A172 (cell line): ENCODE results near the gene CCL11. TPM values are rescaled to one million over a fixed set of nuclear protein-coding genes. Genes with fewer than 3 reads are reported as not detected.

Source experiments
- DNase-seq: peaks from one replicate; pipeline ENCODE4 v3.0.0-alpha.2; 2015; ENCODE audit warnings: low spot score
- total RNA-seq: library from RNA; depleted of rRNA; stranded (reverse); fragments of >200 nt; shearing (Covaris generic); gene quantifications from 2 replicates; pipeline ENCODE4 v1.2.3, GENCODE V29; 2014; rRNA removed

The CCL11 gene
- total RNA-seq: not detected in 2 replicates

DNA sequence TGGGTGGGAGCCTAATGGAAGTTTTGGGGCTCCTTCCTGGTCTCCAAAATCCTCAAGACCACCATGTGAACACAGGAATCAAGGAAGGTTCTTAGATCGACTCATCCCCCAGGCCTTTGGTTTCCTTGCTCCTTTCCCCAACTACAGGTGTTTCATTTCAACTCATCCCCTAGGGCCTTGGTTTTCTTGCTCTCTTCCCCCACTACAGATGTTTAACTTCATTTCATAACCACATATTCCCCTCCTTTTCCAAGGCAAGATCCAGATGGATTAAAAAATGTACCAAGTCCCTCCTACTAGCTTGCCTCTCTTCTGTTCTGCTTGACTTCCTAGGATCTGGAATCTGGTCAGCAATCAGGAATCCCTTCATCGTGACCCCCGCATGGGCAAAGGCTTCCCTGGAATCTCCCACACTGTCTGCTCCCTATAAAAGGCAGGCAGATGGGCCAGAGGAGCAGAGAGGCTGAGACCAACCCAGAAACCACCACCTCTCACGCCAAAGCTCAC is at the start of gene CCL11:
Gene CCL11, plus strand, starts transcription at position 457 of the 507 bp plus-strand sequence. CDS start 67 bp downstream, outside the sequence.
- no peak for DNase-seq

DNA sequence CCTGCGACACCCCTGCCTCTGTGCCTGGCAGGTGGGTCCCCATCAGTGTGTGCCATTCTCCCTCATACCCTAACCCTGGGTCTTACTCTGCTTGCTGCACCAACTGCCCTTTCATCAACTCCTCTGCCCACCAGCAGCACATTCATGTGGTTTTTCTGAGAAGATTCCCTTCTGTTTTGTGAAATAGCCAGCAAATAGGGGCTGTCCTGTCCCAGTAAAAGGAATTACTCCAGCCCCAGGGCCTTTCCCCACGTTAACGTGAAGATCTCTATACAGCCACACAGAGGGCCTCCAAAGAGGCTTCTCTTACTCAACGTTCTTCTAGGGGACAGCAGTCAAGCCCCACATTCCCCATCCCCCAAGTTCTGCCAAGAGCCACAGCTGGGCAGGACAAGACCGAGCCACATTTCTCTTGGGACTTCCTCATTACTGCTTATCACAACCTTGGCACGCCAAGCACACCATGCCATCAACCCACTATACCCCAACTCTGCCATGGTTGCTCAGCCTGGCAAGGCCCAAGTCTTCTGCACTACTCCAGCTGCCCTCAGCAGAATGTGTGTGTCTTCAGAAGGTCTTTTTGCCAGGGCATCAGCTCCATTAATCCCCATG is 49.2 kb upstream of the CCL11 start:
- DNase-seq: no peak

DNA sequence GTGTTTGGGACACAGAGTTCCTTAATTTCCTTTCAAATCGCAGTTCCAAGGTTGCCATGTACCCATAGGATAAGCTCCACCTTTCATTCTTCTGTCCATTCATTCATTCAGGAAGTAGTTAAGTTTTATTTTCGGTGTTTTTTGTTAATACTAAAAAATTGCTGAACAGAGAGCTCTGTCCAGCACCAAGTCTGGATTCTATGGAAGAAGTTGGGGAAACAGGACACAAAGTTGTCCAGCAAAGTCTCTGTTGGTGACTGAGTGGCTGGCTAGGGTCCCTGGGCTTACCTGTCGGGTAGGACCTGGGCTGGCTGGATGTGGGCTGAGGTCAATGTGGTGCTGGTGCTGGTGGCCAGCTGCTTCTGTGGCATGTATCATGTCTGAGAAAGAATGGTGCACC is 48.1 kb upstream of the CCL11 start:
- no peak for DNase-seq

DNA sequence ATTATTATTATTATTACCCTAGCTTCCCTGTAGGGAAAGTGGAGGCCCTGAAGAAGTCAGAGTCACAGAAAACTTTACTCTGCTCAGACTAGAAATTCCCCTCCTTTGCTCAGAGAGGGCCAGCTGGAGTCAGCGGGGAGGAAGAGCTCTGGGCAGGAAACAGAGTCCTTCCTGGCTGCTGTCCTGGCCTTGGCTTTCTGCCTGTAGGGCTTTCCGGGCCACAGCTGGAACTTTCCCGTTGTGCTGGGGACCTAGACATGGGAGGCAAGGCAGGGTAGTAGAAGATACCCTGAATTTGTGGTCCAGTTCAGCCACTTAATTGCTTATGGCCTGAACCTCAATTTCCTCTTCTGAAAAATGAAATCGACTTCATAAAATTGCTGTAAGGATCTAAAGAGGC is 44.5 kb upstream of the CCL11 start:
- DNase-seq: no peak

DNA sequence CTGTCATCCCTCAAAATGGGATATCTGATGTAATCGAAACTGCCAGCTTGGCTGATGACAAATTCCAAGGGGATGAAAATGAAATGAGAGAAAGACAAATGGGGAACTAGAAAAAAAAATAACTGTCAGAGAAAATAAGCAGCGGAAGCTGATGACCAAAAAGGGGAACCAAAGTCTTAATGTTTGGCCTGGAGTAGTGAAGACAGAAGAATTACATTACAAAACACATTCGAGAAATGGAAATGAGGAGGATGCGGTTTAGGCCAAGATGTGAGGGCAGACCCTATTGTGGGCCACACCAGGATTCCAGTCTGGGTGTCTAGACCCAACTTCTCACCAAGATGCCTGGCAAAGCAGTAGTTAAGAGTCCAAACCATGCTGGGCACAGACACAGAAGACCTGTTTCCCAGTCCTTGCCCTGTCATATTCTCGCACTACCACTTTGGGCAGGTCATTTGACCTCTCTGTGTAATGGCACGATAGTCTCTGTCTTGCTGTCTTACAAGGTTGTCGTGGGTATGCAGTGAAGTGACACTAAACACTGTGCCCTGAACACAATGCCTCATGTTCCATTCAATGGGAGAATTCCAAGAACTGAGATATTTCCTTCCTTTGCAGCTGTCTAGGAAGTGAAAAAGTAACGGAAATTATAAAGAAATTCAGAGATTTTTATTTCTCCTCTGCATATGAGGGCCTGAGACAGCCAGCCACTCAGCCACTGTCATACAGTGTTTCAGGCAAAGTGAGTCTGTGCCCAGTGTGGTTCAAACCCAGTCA is 42.8 kb upstream of the CCL11 start:
- DNase-seq: no peak

DNA sequence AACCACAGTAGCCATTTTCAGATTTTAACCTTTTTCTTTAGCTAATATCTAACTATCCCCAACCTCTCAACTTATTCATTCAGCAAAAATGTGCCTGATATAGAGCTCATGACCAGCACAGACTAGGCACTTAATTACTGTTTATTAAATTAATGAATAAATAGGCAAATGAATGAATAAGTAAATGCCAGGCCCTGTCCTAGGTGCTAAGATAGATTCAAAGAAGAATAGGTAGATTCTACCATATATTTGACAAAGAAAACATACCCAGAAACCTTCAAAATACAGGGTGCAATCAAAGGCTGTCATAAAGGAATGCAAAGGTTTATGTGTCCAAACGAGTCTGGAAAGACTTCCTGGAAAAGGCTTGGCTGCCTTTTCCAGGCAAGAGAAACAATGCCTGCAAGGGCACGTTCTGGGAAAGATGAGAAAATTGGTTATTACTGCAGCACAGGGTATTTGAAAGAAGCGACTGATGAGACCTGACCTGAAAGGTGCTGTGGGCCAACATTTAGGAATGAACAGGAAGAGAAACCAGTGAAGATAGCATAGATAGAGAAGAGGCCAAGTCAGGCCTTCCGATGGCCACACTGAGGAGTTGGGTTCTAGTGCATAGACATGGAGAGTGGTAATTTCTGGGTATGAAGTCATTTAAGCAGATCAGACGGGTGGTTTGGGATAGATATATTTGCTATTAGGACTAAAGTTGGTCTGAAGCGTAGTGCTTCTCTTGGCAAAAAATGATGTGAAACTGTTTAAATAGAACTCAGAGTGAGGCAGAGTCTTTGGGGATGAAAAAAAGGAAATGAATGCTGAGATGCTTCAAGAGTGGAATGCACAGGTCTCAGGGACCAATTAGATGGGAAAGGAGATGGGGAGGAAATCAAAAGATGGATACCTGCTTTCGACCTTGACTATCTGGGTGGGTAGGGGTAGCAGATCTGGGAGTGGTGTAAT is 41.9 kb upstream of the CCL11 start:
- DNase-seq: no peak

DNA sequence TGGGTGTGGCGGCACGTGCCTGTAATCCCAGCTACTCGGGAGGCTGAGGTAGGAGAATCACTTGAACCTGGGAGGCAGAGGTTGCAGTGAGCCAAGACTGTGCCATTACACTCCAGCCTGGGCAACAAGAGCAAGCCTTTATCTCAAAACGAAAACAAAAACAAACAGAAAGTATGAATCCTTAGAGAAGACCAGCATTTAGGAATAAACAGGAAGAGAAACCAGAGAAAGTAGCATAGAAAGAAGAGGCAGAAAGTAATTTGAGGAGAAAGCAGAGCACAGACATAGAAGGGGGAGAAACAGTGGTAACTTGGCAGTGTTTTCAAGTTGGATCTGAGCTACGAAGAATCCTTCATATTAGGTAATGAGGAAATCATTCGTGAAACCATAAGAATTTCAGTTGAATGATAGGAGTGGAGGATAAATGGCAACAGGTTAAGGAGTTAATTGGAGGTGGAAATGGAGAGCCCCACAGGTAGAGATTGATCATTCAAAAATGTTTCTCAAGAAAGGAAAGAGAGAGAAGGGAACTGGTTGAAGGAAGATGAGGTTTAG is 40.1 kb upstream of the CCL11 start:
- DNase-seq: no peak

DNA sequence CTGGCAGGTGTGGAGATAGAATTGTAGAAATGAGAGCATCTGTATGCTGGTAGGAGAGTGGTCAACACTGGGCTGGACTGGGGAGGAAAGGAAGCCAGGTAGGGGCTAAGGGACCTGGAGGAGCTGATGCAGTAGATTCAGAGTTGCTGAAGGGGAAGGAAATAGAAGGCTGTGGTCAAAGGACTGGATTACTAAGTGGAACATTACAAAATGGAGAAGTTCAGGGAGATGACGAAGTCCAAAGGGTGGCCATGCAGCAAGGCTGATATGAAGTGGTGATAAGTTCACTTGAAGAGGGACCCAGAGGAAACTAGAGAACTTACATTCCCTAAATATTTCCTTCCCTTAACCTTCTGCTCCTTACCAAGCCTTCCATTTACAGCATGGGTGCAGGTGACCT is 39.1 kb upstream of the CCL11 start:
- DNase-seq: no peak

DNA sequence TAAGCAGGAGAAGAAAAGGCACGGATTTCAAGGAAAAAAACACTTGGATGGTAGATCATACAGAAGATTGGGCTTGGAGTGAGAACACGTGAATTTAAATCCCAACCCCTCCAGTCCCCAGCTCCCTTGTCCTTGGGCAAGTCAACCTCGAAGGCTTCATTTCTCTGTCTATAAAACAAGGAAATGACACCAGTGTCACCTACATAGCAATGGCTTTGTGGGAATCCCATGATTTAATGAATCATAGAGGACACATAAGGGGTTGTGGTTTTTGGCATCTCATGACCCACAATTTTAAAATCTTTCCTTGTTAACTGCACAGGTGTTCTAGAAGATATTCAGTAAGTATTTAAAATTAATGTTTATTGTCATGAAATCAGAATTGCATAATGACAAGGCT is 38.7 kb upstream of the CCL11 start:
- DNase-seq: no peak

DNA sequence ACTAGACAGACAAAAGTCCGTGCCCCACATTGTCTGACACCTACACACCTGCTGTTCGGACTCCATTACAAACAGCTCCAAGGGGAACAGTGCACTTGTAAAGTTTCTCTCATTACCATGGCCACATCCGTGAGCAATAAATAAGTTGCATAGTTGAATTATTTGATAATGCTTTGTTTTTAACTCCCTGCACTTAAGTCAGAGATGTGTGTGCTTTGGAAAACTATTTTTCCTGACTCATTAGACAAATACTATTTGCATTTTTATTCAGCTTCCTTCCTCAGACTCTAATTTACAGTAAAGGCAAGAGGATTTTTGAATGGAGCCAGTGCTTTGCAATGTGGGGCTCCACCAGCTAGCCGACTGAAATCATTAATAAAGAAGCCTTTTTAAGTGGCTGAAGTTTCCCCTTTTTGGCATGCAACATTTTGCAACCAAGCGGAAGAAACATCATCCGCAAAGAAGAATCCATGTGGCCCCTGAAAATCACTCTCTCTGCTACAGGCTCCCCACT is 37.0 kb upstream of the CCL11 start:
- DNase-seq: peak; percentile 44

DNA sequence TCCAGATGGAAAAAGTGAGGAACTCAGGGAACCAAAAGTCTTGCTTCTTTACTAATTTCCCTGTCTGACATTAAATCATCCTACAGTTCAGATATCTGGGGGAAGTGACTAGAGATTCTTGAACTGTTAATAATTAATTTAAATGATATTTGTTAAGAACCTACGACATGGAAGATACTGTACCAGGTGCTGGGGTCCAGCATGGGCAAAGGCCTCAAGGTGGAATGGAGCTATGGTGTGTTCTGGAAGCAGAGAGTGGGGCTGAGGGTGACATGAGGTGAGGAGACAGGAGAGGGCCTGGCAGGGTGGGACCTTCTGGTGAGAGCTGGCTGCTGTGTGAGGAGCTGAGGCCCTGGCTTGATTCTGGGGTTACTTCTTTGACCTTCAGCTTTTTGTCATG is 36.5 kb upstream of the CCL11 start:
- DNase-seq: no peak

DNA sequence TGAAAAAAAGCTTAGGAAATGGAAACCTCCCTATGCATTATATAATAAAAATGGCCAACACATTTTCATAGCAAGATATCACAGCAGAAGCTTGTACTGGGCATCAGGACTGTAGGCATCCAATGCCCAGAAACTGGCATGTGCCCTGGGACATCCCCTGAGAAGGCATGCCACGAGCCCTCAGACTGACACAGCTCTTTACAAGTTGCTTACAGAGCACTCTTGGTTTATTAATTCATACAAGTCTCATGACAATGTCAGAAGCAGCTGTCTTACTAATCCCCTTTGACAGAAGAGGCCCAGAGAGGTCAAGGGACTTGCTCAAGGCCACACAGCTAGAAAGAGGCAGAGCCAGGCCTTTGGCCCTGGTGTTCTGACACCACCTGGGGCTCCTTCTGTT is 36.1 kb upstream of the CCL11 start:
- DNase-seq: no peak

DNA sequence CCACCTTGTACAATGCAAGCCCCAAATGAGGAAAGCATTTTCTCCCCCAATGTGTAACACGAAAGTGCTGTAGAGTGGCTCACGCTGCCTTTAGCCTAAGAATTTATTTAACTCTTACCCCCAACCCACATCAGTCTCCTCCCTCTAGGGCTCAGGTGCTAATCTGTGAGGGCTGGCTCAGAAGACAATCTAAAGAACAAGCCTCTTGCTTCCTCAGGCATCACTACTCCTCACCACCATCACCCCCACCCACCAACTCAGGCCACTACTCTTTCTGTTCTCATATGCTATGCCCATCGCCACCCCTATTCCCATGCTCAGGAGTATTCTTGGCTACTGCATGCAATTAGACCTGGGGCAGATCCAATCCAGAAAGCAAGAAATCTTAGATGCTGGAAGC is 34.4 kb upstream of the CCL11 start:
- no peak for DNase-seq

DNA sequence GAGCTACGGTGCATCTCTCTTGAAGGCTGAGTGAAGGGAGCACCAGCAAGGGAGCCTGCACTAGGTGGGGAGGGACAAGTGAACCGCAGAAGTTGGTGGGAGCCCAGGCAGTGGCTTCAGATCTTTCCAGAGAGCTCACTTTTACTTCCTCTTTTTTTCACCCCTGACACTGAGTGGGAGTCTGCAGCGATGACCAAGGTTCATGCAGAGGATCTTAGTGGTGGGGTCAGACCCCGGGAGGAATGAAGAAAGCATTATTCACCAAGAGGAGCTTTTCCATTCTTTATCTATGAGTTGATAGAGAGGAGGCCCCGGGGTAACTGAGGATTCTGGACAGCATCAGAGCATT is 33.5 kb upstream of the CCL11 start:
- peak; percentile 18 for DNase-seq

DNA sequence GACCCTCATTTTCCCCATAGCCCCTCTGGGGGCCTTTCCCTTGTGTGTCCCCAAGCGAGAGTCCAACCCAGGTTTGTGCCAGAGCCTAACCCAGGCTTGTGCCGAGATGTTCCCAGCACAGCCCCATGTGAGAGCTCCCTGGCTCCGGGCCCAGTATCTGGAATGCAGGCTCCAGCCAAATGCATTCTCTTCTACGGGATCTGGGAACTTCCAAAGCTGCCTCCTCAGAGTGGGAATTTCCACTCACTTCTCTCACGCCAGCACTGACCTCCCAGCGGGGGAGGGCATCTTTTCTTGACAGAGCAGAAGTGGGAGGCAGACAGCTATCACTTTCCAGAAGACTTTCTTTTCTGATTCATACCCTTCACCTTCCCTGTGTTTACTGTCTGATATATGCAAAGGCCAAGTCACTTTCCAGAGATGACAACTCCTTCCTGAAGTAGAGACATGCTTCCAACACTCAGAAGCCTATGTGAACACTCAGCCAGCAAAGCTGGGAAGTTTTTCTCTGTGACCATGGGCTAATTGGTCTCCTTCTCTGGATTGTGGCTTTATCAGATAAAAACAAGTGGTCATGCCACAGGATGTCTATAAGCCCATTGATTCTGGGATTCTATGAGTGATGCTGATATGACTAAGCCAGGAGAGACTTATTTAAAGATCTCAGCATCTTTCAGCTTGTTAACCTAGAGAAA is 33.0 kb upstream of the CCL11 start:
- DNase-seq: peak; percentile 81

DNA sequence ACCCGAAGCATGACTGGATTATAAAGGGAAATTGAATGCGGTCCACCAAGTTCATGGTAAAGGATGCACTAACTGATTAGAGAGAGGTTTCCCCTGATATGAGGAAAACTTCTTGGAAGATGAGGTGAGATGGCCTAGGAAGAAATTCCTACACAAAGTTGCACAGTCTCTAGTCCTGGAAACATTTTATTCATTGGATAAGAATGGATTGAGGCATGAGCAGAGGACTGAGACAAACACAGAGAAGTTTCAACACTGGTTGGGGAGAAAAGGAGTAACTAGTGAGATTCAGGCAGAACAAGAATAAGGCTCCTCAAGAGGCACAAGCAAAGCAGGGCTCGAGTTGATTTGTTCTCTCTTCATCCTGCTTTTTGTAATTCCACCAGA is 32.4 kb upstream of the CCL11 start:
- DNase-seq: no peak

DNA sequence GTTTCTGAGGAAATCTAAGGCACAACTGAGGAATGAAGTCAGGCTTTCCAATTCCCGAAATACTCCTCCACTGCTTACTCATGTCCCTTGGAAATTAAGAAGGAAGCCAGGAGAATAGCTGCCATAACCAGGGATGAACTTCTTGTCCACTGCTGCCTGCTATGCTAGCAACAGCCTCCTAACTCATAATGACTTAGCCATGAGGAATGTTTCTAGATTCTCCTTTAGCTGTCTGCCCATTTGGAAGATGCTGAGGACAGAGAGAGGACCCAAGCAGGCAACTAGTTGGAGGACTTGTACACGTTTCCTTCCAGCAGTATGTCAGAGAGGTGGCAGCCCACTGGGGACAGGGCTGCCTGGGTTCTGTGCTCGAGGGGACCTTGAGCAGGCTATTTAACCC is 31.4 kb upstream of the CCL11 start:
- DNase-seq: peak; percentile 19

DNA sequence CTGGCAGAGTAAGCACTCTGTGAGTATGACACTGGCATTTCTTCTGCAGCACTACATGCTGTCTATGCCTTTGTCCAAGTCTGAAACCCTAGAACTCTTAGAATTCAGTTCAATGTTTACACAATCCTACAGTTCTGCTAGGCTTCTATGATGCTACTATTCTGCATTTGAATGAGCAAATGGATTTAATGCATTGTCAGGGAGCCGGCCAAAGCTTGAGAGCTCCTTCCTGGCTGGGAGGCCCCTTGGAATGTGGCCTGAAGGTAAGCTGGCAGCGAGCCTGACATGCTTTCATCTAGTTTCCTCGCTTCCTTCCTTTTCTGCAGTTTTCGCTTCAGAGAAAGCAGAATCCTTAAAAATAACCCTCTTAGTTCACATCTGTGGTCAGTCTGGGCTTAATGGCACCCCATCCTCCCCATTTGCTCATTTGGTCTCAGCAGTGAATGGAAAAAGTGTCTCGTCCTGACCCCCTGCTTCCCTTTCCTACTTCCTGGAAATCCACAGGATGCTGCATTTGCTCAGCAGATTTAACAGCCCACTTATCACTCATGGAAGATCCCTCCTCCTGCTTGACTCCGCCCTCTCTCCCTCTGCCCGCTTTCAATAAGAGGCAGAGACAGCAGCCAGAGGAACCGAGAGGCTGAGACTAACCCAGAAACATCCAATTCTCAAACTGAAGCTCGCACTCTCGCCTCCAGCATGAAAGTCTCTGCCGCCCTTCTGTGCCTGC is 30.7 kb upstream of the CCL11 start, which contains the start of gene CCL2:
Gene CCL2, plus strand, starts transcription at position 635 of the 730 bp plus-strand sequence. Its CDS starts 65 bp downstream, at position 700.
- peak; percentile 78 for DNase-seq

DNA sequence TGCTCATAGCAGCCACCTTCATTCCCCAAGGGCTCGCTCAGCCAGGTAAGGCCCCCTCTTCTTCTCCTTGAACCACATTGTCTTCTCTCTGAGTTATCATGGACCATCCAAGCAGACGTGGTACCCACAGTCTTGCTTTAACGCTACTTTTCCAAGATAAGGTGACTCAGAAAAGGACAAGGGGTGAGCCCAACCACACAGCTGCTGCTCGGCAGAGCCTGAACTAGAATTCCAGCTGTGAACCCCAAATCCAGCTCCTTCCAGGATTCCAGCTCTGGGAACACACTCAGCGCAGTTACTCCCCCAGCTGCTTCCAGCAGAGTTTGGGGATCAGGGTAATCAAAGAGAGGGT is 30.2 kb upstream of the CCL11 start:
- no peak for DNase-seq

DNA sequence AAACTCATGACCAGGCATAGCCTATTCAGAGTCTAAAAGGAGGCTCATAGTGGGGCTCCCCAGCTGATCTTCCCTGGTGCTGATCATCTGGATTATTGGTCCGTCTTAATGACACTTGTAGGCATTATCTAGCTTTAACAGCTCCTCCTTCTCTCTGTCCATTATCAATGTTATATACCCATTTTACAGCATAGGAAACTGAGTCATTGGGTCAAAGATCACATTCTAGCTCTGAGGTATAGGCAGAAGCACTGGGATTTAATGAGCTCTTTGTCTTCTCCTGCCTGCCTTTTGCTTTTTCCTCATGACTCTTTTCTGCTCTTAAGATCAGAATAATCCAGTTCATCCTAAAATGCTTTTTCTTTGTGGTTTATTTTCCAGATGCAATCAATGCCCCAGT is 29.7 kb upstream of the CCL11 start:
- no peak for DNase-seq
